22Rv1 (cell line): ENCODE data around the gene IAH1.

Experiments used
- ZFX ChIP-seq: fragments of 450-650 bp; IDR thresholded peaks from 2 replicates; pipeline ENCODE4 v1.6.1; 2017; ENCODE audit warnings: antibody characterized with exemption, borderline replicate concordance
- TF ChIP-seq, protein P1 (sequence below): fragments of 450-650 bp; IDR thresholded peaks from 2 replicates; pipeline ENCODE4 v1.5.1; 2017; ENCODE audit warnings: mild to moderate bottlenecking

DNA sequence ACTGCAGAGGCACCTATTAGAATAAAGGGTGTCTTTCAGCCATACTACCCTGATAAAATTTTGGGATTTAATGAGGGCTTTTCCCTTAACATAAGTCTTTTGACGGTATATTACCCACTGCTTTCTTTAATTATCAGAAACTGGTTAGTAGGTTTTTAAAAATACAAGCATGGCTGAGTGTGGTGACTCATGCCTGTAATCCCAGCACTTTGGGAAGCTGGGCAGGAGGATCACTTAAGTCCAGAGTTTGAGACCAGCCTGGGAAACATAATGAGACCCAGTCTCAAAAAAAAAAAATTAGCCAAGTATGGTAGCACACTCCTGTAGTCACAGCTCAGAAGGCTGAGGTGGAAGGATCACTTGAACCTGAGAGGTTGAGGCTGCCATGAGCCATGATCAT, 34.8 kb upstream of the IAH1 start:
- TF ChIP-seq ZFX = no peak
- TF ChIP-seq, protein P1, sequence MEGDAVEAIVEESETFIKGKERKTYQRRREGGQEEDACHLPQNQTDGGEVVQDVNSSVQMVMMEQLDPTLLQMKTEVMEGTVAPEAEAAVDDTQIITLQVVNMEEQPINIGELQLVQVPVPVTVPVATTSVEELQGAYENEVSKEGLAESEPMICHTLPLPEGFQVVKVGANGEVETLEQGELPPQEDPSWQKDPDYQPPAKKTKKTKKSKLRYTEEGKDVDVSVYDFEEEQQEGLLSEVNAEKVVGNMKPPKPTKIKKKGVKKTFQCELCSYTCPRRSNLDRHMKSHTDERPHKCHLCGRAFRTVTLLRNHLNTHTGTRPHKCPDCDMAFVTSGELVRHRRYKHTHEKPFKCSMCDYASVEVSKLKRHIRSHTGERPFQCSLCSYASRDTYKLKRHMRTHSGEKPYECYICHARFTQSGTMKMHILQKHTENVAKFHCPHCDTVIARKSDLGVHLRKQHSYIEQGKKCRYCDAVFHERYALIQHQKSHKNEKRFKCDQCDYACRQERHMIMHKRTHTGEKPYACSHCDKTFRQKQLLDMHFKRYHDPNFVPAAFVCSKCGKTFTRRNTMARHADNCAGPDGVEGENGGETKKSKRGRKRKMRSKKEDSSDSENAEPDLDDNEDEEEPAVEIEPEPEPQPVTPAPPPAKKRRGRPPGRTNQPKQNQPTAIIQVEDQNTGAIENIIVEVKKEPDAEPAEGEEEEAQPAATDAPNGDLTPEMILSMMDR = no peak
